CD4-positive, CD25-positive, alpha-beta regulatory T cell (primary cell): ENCODE results near the gene CACNA1F. TPM values are rescaled to one million over a fixed set of nuclear protein-coding genes. Genes with fewer than 3 reads are reported as not detected.

Source experiments
- ATAC-seq, 2 donors: fragments of 150-1000 bp; cut with Tn5 transposase; one replicate each; pipeline ENCODE4 v1.10.0; 2021; ENCODE audit warnings: low read depth in 2 of 2, moderate number of reproducible peaks in 2 of 2, moderate library complexity in 1 of 2
- DNase-seq, 3 donors: peaks; one replicate each; pipeline versions ENCODE4 v3.0.0 to v3.0.0-alpha.2; 2012 to 2022; ENCODE audit warnings: mixed read lengths in 1 of 3
- H3K27ac ChIP-seq: one replicate; pipeline ENCODE4 v1.7.0; 2013; ENCODE audit warnings: mild to moderate bottlenecking, low read length; ENCODE audit not compliant: insufficient read depth, poor library complexity, severe bottlenecking
- H3K27me3 ChIP-seq: one replicate; pipeline ENCODE4 v1.7.0; 2013; ENCODE audit warnings: low read length; ENCODE audit not compliant: control insufficient read depth, insufficient read depth
- H3K36me3 ChIP-seq: one replicate; pipeline ENCODE4 v1.7.0; 2013; ENCODE audit warnings: mild to moderate bottlenecking, low read length, moderate library complexity; ENCODE audit not compliant: control insufficient read depth, insufficient read depth
- H3K4me1 ChIP-seq: 2 replicates; pipeline ENCODE4 v1.7.0; 2013; ENCODE audit warnings: mild to moderate bottlenecking, low read length; ENCODE audit not compliant: insufficient read depth, control insufficient read depth, poor library complexity, severe bottlenecking
- H3K4me3 ChIP-seq: one replicate; pipeline ENCODE4 v1.7.0; 2013; ENCODE audit warnings: low read depth, mild to moderate bottlenecking, low read length, moderate library complexity
- H3K9me3 ChIP-seq, 2 experiments: 1 replicate in 1 of 2; 2 replicates in 1 of 2; pipeline ENCODE4 v1.7.0; 2013; ENCODE audit warnings: low read length in 2 of 2, mild to moderate bottlenecking in 1 of 2, moderate library complexity in 1 of 2; ENCODE audit not compliant: control insufficient read depth in 2 of 2
- H3K27ac Mint-ChIP-seq, 3 donors: one replicate each; pipeline ENCODE4 v1.8.0; 2020 to 2022; ENCODE audit warnings: mild to moderate bottlenecking in 3 of 3, mixed read lengths in 3 of 3, moderate library complexity in 2 of 3
- H3K27me3 Mint-ChIP-seq: one replicate; pipeline ENCODE4 v1.8.0; 2022; ENCODE audit warnings: mild to moderate bottlenecking, mixed read lengths
- H3K36me3 Mint-ChIP-seq: one replicate; pipeline ENCODE4 v1.8.0; 2020; ENCODE audit warnings: mixed read lengths
- H3K4me1 Mint-ChIP-seq, 4 donors: one replicate each; pipeline ENCODE4 v1.8.0; 2020 to 2022; ENCODE audit warnings: mixed read lengths in 4 of 4, mild to moderate bottlenecking in 1 of 4
- H3K4me3 Mint-ChIP-seq, 4 donors: one replicate each; pipeline ENCODE4 v1.8.0; 2020 to 2022; ENCODE audit warnings: mild to moderate bottlenecking in 4 of 4, mixed read lengths in 4 of 4, moderate library complexity in 3 of 4
- H3K9me3 Mint-ChIP-seq, 7 donors: one replicate each; pipeline ENCODE4 v1.8.0; 2020 to 2022; ENCODE audit warnings: mixed read lengths in 7 of 7, mild to moderate bottlenecking in 3 of 7, moderate library complexity in 2 of 7
- polyA plus RNA-seq, 4 donors: library from polyadenylated mRNA; unstranded; fragments of 300-500 nt; fragmentation: Illumina TruSeq; gene quantifications; one replicate each; pipeline ENCODE4 v1.2.3, GENCODE V29; 2021
- total RNA-seq: library from RNA; stranded (reverse); gene quantifications from one replicate; pipeline ENCODE4 v1.2.3, GENCODE V29; 2022

Gene CACNA1F
- total and polyA plus RNA-seq, 5 donors from 2014 or later: 0.69 TPM; not detected in 4

DNA sequence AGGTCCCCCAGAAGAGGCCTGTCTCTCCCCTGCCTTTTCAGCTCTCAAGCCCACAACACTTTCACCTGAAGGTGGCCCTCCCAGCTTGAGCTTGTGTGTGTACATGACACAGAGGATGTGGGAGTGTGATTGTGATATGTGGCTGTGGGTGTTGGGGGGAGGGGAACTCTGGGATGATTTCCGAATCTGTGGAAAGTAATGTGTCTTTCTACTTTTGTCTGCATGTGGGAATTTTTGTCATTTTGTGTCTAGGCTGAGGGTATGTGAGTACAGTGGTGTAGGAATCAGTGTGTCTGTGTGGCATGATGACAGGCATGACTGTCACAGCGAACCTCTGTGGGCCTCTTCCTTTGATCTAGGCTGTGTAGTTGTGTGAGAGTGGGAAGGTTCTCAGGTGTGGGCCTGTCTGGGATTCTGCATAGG is 39.6 kb downstream of the CACNA1F start:
- no peak for ATAC-seq
- Mint-ChIP-seq H3K27me3 (no peaks in the 10 kb centered on the region), H3K9me3 (peaks cover 0 to 1% (median 0%) of the 10 kb centered on the region in 7 donors), H3K4me3 (peak overlapping the region in 2 of 4 donors; percentile 72 to 84), H3K36me3 (no peaks in the 10 kb centered on the region), H3K4me1 (peaks cover 0 to 41% (median 15%) of the 10 kb centered on the region in 4 donors), H3K27ac (peak overlapping the region in 1 of 3 donors; percentile 34)
- H3K27ac ChIP-seq: no peak overlapping the region
- no peak for DNase-seq
- no peaks in the 10 kb centered on the region for H3K9me3 ChIP-seq
- no peak overlapping the region for H3K4me3 ChIP-seq
- H3K4me1 ChIP-seq: no peaks in the 10 kb centered on the region
- no peaks in the 10 kb centered on the region for H3K36me3 ChIP-seq
- no peaks in the 10 kb centered on the region for H3K27me3 ChIP-seq

DNA sequence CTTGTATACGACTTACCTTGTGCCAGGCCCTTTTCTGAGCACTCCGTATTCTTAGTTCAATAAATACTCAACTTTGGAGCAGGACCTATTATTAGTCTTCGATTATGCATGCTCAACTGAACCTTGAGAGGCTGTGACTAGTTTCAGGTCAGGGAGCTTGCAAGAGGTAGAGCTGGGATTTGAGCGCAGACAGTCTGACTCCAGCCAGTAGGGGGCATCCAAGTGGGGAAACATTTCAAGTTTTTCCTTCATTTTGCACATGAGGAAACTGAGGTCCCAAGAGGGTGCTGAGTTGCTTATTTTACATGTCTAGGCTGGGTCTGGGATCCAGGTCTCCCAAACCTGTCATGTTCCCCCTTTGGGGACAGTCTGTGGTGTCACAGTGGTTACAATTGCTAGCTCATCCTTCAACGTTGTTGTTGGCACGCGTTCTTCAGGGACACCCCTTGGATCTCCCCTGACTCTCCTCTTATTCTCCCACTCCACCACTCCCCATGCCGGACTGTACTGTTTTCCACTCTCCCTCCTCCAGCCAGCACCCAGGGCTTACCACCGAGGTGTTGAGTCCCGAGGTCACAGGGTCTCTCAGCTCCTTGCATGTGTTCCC is 40.3 kb downstream of the CACNA1F start:
- DNase-seq (peak in 2 of 3 donors; percentile 22 to 64), ATAC-seq (no peak)
- Histone ChIP-seq H3K4me3 (no peak overlapping the region), H3K36me3 (no peaks in the 10 kb centered on the region), H3K27ac (no peak overlapping the region), H3K4me1 (no peaks in the 10 kb centered on the region), H3K9me3 (no peaks in the 10 kb centered on the region), H3K27me3 (no peaks in the 10 kb centered on the region)
- H3K4me3 Mint-ChIP-seq: peak overlapping the region; percentile 61 to 73 (median 69)
- peaks cover 0 to 39% (median 13%) of the 10 kb centered on the region in 4 donors for H3K4me1 Mint-ChIP-seq
- H3K9me3 Mint-ChIP-seq: peaks cover 0 to 1% (median 0%) of the 10 kb centered on the region in 7 donors
- H3K36me3 Mint-ChIP-seq: no peaks in the 10 kb centered on the region
- no peaks in the 10 kb centered on the region for H3K27me3 Mint-ChIP-seq
- H3K27ac Mint-ChIP-seq: peak overlapping the region in 2 of 3 donors; percentile 36 to 67

DNA sequence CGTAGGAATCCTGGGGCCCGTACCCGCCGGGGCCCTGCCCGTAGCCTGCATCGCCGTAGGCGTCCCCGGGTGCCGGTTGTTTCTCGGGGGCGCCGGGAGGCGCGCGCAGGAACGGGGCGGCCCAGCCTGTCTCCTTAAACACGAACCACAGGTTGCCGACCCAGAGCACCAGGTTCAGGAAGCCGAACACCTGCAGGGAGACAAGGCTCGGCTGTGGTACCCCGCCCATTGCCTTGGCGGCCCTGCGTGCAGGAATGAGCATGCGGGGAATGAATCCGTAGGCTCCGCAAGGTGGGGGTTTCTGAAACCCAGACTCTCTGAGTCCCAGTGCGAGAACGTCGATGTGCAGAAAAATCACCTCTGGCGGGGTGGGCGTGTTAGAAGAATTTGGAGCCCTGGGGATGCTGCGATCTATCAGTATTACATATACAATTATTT is 41.5 kb downstream of the CACNA1F start:
- ATAC-seq (peak in 1 of 2 donors; percentile 1), DNase-seq (no peak)
- Histone ChIP-seq H3K9me3 (no peaks in the 10 kb centered on the region), H3K4me3 (peak overlapping the region; percentile 62), H3K36me3 (no peaks in the 10 kb centered on the region), H3K4me1 (no peaks in the 10 kb centered on the region), H3K27ac (peak overlapping the region; percentile 83), H3K27me3 (no peaks in the 10 kb centered on the region)
- H3K9me3 Mint-ChIP-seq: peaks cover 0 to 1% (median 0%) of the 10 kb centered on the region in 7 donors
- no peaks in the 10 kb centered on the region for H3K27me3 Mint-ChIP-seq
- peak overlapping the region in 2 of 3 donors; percentile 86 to 89 for H3K27ac Mint-ChIP-seq
- H3K36me3 Mint-ChIP-seq: no peaks in the 10 kb centered on the region
- H3K4me3 Mint-ChIP-seq: peak overlapping the region; percentile 85 to 93 (median 91)
- H3K4me1 Mint-ChIP-seq: peaks cover 0 to 39% (median 13%) of the 10 kb centered on the region in 4 donors

- Mint-ChIP-seq H3K36me3 (no peaks in the 10 kb centered on the region), H3K4me3 (peak overlapping the region; percentile 79 to 92 (median 88)), H3K27me3 (no peaks in the 10 kb centered on the region), H3K9me3 (no peaks in the 10 kb centered on the region), H3K27ac (peak overlapping the region; percentile 61 to 94 (median 89)), H3K4me1 (peaks cover 0 to 39% (median 13%) of the 10 kb centered on the region in 4 donors)
- H3K36me3 ChIP-seq: no peaks in the 10 kb centered on the region
- peak overlapping the region; percentile 64 for H3K4me3 ChIP-seq
- peak overlapping the region; percentile 83 for H3K27ac ChIP-seq
- H3K4me1 ChIP-seq: no peaks in the 10 kb centered on the region
- no peaks in the 10 kb centered on the region for H3K27me3 ChIP-seq
- no peaks in the 10 kb centered on the region for H3K9me3 ChIP-seq
- peak; percentile 87 for ATAC-seq
- DNase-seq: peak; percentile 82 to 98 (median 92)
Measured at GRCh38 chrX:49190821-49191573, 42.1 kb downstream of the CACNA1F start.

- no peak for ATAC-seq
- peaks cover 0 to 48% (median 14%) of the 10 kb centered on the region in 4 donors for H3K4me1 Mint-ChIP-seq
Measured at GRCh38 chrX:49189606-49190005, 43.5 kb downstream of the CACNA1F start.

DNA sequence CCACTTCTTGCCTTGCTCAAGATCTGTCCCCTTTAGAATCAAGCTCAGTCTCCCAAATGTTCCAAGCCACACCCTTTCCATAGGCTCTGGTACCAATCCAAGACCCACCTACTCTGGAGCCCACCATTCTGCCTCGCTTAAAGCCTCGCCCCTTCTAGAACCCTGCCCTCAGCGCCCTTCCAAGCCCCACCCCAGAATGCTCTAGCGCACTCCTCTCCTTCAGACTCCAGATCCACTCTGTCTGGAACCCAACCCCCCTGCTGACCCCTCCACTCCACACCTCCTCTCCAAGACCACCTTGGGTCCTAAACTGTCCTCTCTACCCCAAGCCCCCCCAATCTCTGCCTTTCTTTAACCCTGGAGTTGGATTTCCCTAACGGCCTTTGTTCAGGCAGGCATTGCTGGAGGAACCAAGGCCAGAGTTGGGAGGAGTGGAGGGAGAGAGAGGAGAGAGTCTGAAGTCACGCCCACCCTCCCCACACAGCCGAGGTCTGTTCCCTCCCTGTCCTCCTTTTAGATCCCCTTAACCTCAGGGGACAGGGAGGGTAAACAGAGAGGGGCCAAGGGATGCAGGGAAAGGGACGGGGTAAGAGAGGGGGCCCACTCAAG is 44.6 kb downstream of the CACNA1F start:
- no peak for DNase-seq
- Mint-ChIP-seq H3K9me3 (no peaks in the 10 kb centered on the region), H3K27ac (peak overlapping the region in 1 of 3 donors; percentile 38), H3K4me1 (peaks cover 0 to 50% (median 11%) of the 10 kb centered on the region in 4 donors), H3K27me3 (no peaks in the 10 kb centered on the region), H3K36me3 (no peaks in the 10 kb centered on the region), H3K4me3 (peak overlapping the region in 1 of 4 donors; percentile 49)
- Histone ChIP-seq H3K27ac (no peak overlapping the region), H3K4me3 (no peak overlapping the region), H3K36me3 (peaks cover under 1% of the 10 kb centered on the region), H3K4me1 (peaks cover 13% of the 10 kb centered on the region), H3K9me3 (no peaks in the 10 kb centered on the region), H3K27me3 (no peaks in the 10 kb centered on the region)
- ATAC-seq: no peak

More at GRCh38 chrX:49189606-49190005, 43.5 kb downstream of the CACNA1F start:
- no peaks in the 10 kb centered on the region for H3K27me3 ChIP-seq
- H3K4me3 Mint-ChIP-seq: peak overlapping the region in 3 of 4 donors; percentile 5 to 19 (median 9)
- H3K27me3 Mint-ChIP-seq: no peaks in the 10 kb centered on the region
- H3K9me3 Mint-ChIP-seq: no peaks in the 10 kb centered on the region
- no peak overlapping the region for H3K27ac Mint-ChIP-seq
- H3K4me1 ChIP-seq: peaks cover 6% of the 10 kb centered on the region
- no peaks in the 10 kb centered on the region for H3K36me3 ChIP-seq
- H3K27ac ChIP-seq: no peak overlapping the region
- no peaks in the 10 kb centered on the region for H3K36me3 Mint-ChIP-seq
- no peaks in the 10 kb centered on the region for H3K9me3 ChIP-seq
- no peak overlapping the region for H3K4me3 ChIP-seq
- no peak for DNase-seq

GRCh38 chrX:49187526-49187925 is 45.6 kb downstream of the CACNA1F start:
- H3K9me3 Mint-ChIP-seq: no peaks in the 10 kb centered on the region
- Histone ChIP-seq H3K4me1 (peaks cover 13% of the 10 kb centered on the region), H3K27ac (no peak overlapping the region), H3K36me3 (peaks cover 7% of the 10 kb centered on the region), H3K9me3 (no peaks in the 10 kb centered on the region), H3K4me3 (no peak overlapping the region), H3K27me3 (no peaks in the 10 kb centered on the region)
- no peaks in the 10 kb centered on the region for H3K36me3 Mint-ChIP-seq
- H3K27me3 Mint-ChIP-seq: no peaks in the 10 kb centered on the region
- H3K4me1 Mint-ChIP-seq: peaks cover 0 to 41% (median 6%) of the 10 kb centered on the region in 4 donors
- no peak for ATAC-seq
- peak overlapping the region in 1 of 3 donors; percentile 52 for H3K27ac Mint-ChIP-seq
- peak overlapping the region in 2 of 4 donors; percentile 45 to 83 for H3K4me3 Mint-ChIP-seq
- DNase-seq: no peak
